Natural killer cell (primary cell): ENCODE data around the gene KRTAP5-1. TPM values are rescaled to one million over a fixed set of nuclear protein-coding genes. Genes with fewer than 3 reads are reported as not detected.

Experiments
- ATAC-seq, 3 donors: fragments of 150-1000 bp in 2 of 3; fragments of 200-7000 bp in 1 of 3; cut with Tn5 transposase; 1 replicate in 1 of 3; 2 replicates in 2 of 3; pipeline ENCODE4 v1.10.0; 2021; ENCODE audit warnings: mild to moderate bottlenecking in 2 of 3, moderate library complexity in 2 of 3
- DNase-seq, 2 donors: peaks; one replicate each; pipeline versions ENCODE4 v3.0.0 to v3.0.0-alpha.2; 2013 to 2021; ENCODE audit warnings: mixed read lengths in 1 of 2
- H3K27ac ChIP-seq: one replicate; pipeline ENCODE4 v1.5.1; 2013; ENCODE audit warnings: mild to moderate bottlenecking, low read length
- H3K27me3 ChIP-seq: one replicate; pipeline ENCODE4 v1.6.1; 2013; ENCODE audit warnings: low read length; ENCODE audit not compliant: control insufficient read depth, insufficient read depth
- H3K36me3 ChIP-seq: one replicate; pipeline ENCODE4 v1.6.1; 2013; ENCODE audit warnings: low read length; ENCODE audit not compliant: control insufficient read depth, insufficient read depth
- H3K4me1 ChIP-seq: one replicate; pipeline ENCODE4 v1.6.1; 2013; ENCODE audit warnings: low read length; ENCODE audit not compliant: control insufficient read depth, insufficient read depth
- H3K4me3 ChIP-seq: one replicate; pipeline ENCODE4 v1.5.1; 2013; ENCODE audit warnings: low read length
- H3K9me3 ChIP-seq: one replicate; pipeline ENCODE4 v1.6.1; 2013; ENCODE audit warnings: low read length; ENCODE audit not compliant: control insufficient read depth, insufficient read depth
- H3K27ac Mint-ChIP-seq, 2 donors: one replicate each; pipeline ENCODE4 v1.8.0; 2022; ENCODE audit warnings: mild to moderate bottlenecking in 2 of 2, mixed read lengths in 2 of 2, moderate library complexity in 1 of 2
- H3K27me3 Mint-ChIP-seq, 2 donors: one replicate each; pipeline ENCODE4 v1.8.0; 2022; ENCODE audit warnings: low read depth in 2 of 2, mixed read lengths in 2 of 2
- H3K36me3 Mint-ChIP-seq: one replicate; pipeline ENCODE4 v1.8.0; 2022; ENCODE audit warnings: mixed read lengths
- H3K4me1 Mint-ChIP-seq, 2 donors: one replicate each; pipeline ENCODE4 v1.8.0; 2022; ENCODE audit warnings: mixed read lengths in 2 of 2
- H3K4me3 Mint-ChIP-seq: one replicate; pipeline ENCODE4 v1.8.0; 2022; ENCODE audit warnings: mild to moderate bottlenecking, moderate library complexity, mixed read lengths
- H3K9me3 Mint-ChIP-seq, 2 donors: one replicate each; pipeline ENCODE4 v1.8.0; 2022; ENCODE audit warnings: mixed read lengths in 2 of 2
- CTCF ChIP-seq: fragments of 200-600 bp; IDR thresholded peaks from one replicate; pipeline ENCODE4 v1.8.0; 2022; ENCODE audit warnings: antibody characterized with exemption
- WGBS: methylation state at CpG from one replicate; pipeline ENCODE4 v1.1.7; 2013; ENCODE audit warnings: missing lambda C conversion rate; ENCODE audit not compliant: insufficient coverage; 5-methylcytosine and 5-hydroxymethylcytosine counted together
- intact Hi-C: fragments of 100-400 bp; cut with micrococcal nuclease; formaldehyde crosslinking; loops from one replicate; pipeline ENCODE4 v1.14.2; 2022
- total RNA-seq, 4 donors: library from RNA; stranded (reverse); fragments of 120-200 nt in 1 of 4; gene quantifications; one replicate each; pipeline versions ENCODE4 v1.2.3 to v1.2.4, GENCODE V29; 2013 to 2022

KRTAP5-1 gene
- total RNA-seq, 3 donors from 2014 or later (not counting 1 experiment from before 2014, with no cell fraction given): not detected

GRCh38 chr11:1564535-1565172 is 20.4 kb downstream of the KRTAP5-1 start:
- ATAC-seq (peak in 1 of 3 donors; percentile 27), DNase-seq (peak; percentile 44 to 52)
- Mint-ChIP-seq H3K4me3 (no peak overlapping the region), H3K9me3 (no peaks in the 10 kb centered on the region), H3K36me3 (no peaks in the 10 kb centered on the region), H3K27me3 (peaks cover 0 to 8% of the 10 kb centered on the region in 2 donors), H3K27ac (no peak overlapping the region), H3K4me1 (peaks cover 10 to 27% of the 10 kb centered on the region in 2 donors)
- TF ChIP-seq CTCF: no peak
- no peaks in the 10 kb centered on the region for H3K9me3 ChIP-seq
- peaks cover 1% of the 10 kb centered on the region for H3K27me3 ChIP-seq
- 41% methylated on average over 16 of the region's 16 CpGs for WGBS
- no peak overlapping the region for H3K4me3 ChIP-seq
- intact Hi-C loops: no loop called here
- H3K4me1 ChIP-seq: peaks cover 29% of the 10 kb centered on the region
- no peaks in the 10 kb centered on the region for H3K36me3 ChIP-seq
- no peak overlapping the region for H3K27ac ChIP-seq

GRCh38 chr11:1563697-1564534 is 21.2 kb downstream of the KRTAP5-1 start:
- no peak overlapping the region for H3K27ac ChIP-seq
- no peaks in the 10 kb centered on the region for H3K36me3 Mint-ChIP-seq
- DNase-seq (peak in 1 of 2 donors; percentile 18), ATAC-seq (no peak)
- no peaks in the 10 kb centered on the region for H3K9me3 ChIP-seq
- no peaks in the 10 kb centered on the region for H3K27me3 ChIP-seq
- no peaks in the 10 kb centered on the region for H3K9me3 Mint-ChIP-seq
- peaks cover 0 to 3% of the 10 kb centered on the region in 2 donors for H3K27me3 Mint-ChIP-seq
- H3K4me1 Mint-ChIP-seq: peaks cover 6 to 20% of the 10 kb centered on the region in 2 donors
- H3K36me3 ChIP-seq: no peaks in the 10 kb centered on the region
- H3K4me3 ChIP-seq: no peak overlapping the region
- peak overlapping the region in 1 of 2 donors; percentile 52 for H3K27ac Mint-ChIP-seq
- intact Hi-C loops: no loop called here
- no peak overlapping the region for H3K4me3 Mint-ChIP-seq
- WGBS: 80% methylated on average over 29 of the region's 29 CpGs
- peaks cover 24% of the 10 kb centered on the region for H3K4me1 ChIP-seq
- no peak for TF ChIP-seq CTCF

GRCh38 chr11:1563149-1563638 is 21.9 kb downstream of the KRTAP5-1 start:
- no peaks in the 10 kb centered on the region for H3K36me3 ChIP-seq
- peaks cover 17% of the 10 kb centered on the region for H3K4me1 ChIP-seq
- TF ChIP-seq CTCF: no peak
- H3K27ac Mint-ChIP-seq: peak overlapping the region in 1 of 2 donors; percentile 52
- ATAC-seq: no peak
- 80% methylated on average over 12 of the region's 12 CpGs for WGBS
- no peaks in the 10 kb centered on the region for H3K36me3 Mint-ChIP-seq
- H3K27ac ChIP-seq: no peak overlapping the region
- H3K27me3 Mint-ChIP-seq: peaks cover 0 to 3% of the 10 kb centered on the region in 2 donors
- H3K4me1 Mint-ChIP-seq: peaks cover 0 to 13% of the 10 kb centered on the region in 2 donors
- DNase-seq: peak in 1 of 2 donors; percentile 9
- H3K4me3 ChIP-seq: no peak overlapping the region
- H3K9me3 Mint-ChIP-seq: no peaks in the 10 kb centered on the region
- H3K4me3 Mint-ChIP-seq: no peak overlapping the region
- H3K9me3 ChIP-seq: no peaks in the 10 kb centered on the region
- H3K27me3 ChIP-seq: no peaks in the 10 kb centered on the region
- intact Hi-C loops: no loop called here
